HCT116 (cell line): ENCODE data around the gene RALGPS1.

Experiments used
- JUND ChIP-seq: IDR thresholded peaks from 2 replicates; pipeline ENCODE4 v1.6.1; 2012
- POLR2AphosphoS5 ChIP-seq: IDR thresholded peaks from 2 replicates; pipeline ENCODE4 v1.6.1; 2011; ENCODE audit warnings: mild to moderate bottlenecking, low read depth, low read length, moderate library complexity

DNA sequence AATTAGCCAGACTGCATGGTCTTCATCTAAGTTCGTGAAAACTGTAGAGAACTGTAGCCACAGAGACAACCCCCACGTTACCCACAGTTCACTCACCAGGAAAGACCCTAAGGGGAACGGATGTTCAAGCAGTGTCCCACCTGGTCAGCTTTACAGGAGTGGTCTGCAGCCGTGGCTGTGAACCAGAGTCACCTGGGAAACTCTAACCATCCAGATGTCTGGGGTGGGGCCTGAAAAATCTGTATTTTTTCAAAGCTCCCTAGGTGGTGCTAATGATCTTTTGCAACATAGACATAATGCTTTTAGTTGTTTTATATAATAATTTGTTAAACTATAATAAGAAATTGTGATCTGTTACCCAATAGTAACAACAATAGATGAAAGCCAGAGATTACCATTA is 255.5 kb downstream of the RALGPS1 start:
- TF ChIP-seq POLR2AphosphoS5 = no peak
- TF ChIP-seq JUND = no peak
